T-helper 1 cell treated with Interleukin-12 subunit alpha and Interleukin-12 subunit beta and Interleukin-4 antibody, amounts not matched to agents 30 ng/mL and 1 ng/mL, for 36 hours (primary cell): ENCODE measurements around the gene SLC38A1. TPM values are rescaled to one million over a fixed set of nuclear protein-coding genes. Genes with fewer than 3 reads are reported as not detected.

Experiments used
- intact Hi-C: fragments of 100-400 bp; cut with micrococcal nuclease; formaldehyde crosslinking; loops from one replicate; pipeline ENCODE4 v1.15.1; 2024
- total RNA-seq: library from RNA; stranded (reverse); gene quantifications from 2 replicates; pipeline ENCODE4 v1.2.3, GENCODE V29; 2022

The SLC38A1 gene
- total RNA-seq, 1 donor from 2014 or later, result 173 TPM

DNA sequence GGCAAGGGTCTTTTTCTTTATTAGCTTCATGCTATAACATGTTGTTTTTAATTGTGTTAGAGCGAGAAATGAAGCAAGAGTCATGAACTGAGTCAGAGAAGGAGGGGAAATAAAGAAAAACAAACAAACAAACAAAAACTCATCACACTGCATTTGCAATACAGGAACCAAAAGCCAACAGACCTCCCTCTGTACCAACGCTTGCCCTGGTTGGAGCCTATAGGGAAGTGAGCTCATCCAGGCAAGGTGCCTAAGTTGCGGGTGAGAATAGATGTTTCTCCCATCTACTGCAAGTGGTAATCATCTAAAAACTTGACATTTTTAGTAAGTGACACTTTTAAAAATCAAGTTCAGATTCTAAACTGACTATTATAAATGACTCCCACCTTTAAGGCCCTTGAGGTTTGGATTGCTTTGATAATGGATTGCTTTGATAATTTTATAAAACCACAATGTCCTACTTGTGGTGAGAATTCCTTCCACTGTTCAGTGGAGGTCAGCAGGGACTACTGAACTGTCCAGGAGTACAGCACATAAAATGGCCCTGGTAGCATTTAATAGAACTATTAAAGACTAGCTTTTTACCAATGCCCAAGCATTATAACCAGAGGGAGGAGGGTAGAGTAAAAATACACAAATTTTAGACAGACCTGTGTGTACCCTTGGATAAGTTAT lies 31.3 kb downstream of the SLC38A1 start:
- intact Hi-C loops, result loop anchor here (2.0 kb wide), 1 partner anchor 27 kb away; no protein-coding TSS in a partner anchor

DNA sequence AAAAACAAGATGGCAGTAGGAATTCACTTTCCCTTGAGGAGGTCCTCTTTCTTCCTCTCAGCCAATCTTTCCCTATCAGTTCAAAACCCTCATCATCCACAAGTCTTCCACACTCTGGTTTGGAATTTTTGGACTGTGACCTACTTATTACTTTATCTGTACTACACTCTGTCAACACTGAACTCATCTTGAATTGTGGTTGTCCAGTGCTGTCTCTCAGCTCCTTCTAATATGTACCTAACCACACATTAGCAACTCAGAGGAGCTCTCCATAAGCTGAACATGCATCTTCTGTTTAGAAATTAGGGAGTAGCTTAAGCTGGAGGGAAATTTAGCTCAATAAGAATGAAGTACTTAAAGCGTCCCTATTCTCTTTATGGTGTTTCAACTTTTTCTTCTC lies 34.8 kb downstream of the SLC38A1 start:
- intact Hi-C loops, result no loop called here

DNA sequence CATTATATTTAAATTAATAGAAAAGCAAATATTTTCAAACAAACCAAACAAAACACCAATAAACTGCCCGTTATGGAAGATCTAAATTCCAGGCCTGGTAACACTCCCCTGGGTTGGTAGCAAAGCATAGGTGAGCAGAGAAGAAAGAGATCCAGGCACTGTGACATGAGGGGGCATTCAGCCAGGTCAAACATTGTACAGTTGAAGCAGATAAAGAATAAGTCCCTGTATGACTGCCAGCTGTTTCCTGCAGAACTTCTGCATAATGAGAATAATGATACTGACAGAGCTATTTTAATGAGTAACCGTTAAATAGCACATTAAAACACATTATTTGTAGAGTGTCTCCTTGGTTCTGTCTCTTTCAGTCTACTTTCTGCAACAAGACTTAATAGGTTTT lies 35.4 kb downstream of the SLC38A1 start:
- intact Hi-C loops, result no loop called here

DNA sequence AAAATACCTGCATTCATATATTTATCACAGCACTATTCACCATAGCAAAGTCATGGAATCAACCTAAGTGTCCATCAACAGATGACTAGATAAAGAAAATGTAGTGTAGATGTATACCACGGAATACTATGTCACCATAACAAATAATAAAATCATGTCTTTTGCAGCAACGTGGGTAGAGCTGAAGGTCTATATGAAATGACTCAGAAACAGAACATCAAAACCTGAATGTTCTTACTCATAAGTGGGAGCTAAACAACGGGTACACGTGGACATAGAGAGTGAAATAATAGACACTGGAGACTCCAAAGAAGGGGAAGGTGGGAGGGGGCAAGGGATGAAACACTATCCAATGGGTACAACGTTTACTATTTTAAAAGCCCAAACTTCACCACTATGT lies 37.9 kb downstream of the SLC38A1 start:
- intact Hi-C loops, result loop anchor here (1.0 kb wide), 1 partner anchor 9 kb away; no protein-coding TSS in a partner anchor

DNA sequence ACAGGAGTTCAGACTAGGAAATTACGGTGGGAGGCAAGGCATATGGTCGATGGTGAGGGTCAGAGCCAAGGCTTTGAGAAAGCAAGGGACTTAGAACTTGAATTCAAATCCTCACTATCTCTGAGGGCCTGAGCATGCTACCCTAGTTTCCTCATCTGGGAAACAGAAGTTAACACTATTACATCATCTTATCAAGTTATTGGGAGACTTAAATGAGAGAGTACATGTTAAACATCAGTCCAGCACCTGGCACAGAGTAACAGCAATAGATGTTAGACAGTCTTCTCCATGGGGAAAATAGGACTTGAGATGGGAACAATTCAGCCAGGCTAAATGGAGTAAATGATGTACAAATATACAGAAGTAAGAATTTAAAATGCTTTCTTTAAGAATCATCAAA lies 38.5 kb downstream of the SLC38A1 start:
- intact Hi-C loops, result no loop called here

DNA sequence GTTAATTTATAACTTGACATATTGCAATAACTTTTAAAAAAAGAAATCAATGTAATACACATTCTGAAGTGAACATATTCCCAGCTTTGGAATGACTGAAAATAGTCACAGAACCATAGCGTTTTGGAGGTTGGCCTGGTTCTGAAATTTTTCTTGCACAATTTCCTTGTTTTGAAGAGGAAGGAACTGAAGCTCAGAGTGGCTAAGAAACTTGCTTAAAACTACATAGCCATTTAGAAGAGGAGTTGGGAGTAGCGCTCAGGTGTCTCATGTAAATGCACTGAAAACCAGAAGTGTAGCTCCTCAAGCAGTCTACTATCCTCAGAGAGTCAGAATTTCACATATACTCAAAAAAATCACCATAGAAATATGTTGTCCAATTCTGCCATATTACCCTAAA lies 41.2 kb downstream of the SLC38A1 start:
- intact Hi-C loops, result no loop called here

DNA sequence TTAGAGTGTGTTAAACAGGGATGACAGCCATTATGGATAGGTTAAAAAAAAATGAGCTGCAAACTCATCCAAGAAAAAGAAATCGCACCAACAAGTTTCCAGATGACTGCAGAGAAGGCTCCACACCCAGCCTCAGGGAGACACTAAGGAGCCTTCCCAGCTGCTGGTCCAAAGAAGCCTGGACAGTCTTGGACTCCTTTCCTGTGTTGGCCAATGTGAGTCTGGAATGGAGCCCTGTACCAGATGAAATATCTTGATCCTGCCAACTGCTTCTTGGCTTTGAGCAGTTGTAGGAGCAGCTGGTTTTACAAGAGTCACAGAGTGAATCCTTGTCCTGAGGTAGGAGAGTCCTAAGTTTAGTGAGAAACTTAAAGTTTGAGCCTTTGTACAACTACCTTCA lies 44.5 kb downstream of the SLC38A1 start:
- intact Hi-C loops, result no loop called here

DNA sequence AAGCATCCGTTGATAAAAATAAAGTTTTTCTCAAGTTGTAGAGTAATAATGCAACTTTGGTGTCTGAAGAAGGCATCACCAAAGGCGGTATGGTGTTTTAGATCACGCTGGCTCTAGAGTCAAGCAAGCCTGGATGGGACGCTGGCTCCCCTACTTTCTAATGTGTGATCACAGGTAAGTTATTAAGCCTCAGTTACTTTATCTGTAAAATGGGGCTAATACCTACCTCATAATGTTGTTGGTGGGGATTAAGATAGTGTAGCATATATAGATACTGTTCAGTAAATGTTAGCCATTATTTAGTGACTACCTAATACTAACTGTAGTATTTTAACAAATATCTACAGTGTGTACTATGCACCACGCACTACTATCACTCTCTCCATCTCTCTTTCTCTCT lies 45.8 kb downstream of the SLC38A1 start:
- intact Hi-C loops, result no loop called here

DNA sequence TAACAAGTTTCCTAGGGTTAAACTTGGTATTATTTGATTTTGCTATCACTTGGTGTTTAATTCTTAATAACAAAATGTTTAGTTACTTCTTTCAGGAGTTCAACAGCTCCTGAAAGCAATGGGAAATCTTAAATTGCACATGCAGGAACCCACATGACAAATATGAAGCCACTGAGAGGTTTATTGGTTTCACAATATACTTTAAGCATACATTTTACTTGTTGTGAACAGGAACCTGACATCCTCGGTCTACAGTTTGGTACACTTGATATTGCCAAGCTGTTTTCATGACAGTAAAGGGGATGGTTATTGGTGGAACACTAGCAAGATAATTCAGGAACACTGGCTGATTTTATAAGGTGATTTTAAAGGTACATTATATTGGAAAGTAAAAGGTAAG lies 46.2 kb downstream of the SLC38A1 start:
- intact Hi-C loops, result loop anchor here (1.0 kb wide), 2 partner anchors 8 to 9 kb away; no protein-coding TSS in a partner anchor

DNA sequence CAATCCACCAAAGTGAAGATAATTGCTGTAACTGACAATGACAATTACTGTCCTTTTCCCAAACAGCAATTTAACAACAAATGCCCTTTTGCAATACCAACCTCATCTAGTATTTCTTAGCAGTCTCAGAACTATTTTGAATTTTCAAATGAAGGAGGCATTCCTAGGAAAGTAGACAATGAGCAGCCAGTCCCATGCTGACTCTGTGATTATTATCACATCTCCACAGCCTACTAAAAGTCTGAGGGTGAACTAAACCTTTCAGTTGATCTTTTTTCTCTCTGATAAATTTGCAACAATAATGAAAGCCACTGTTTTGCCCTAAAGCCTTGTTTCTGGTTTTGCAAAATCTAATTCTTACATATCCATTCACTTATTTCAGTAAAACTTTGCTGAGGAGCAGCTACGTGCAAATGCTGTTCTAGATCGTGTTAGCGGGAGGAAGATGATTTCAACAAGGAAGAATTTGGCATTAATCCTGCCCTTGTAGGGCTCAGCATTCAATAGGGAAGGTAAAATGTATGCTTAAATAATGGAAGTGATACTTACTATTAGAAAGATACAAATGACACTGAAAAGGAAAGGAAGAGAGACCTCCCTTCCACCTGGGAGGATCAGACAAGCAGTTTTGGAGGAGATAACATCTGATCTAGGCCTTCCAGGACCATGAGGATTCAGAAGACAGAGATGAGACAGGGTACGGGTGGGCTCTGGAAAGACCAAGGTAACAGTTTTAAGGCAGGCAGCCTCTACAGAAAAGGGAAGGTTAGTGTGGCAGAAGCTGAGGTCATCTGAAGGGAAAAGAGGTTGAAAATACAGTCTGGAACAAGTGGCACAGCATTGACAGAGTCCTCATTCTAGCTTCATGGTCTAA lies 47.4 kb downstream of the SLC38A1 start:
- intact Hi-C loops, result loop anchor here (1.0 kb wide), 2 partner anchors 7 to 10 kb away; no protein-coding TSS in a partner anchor

DNA sequence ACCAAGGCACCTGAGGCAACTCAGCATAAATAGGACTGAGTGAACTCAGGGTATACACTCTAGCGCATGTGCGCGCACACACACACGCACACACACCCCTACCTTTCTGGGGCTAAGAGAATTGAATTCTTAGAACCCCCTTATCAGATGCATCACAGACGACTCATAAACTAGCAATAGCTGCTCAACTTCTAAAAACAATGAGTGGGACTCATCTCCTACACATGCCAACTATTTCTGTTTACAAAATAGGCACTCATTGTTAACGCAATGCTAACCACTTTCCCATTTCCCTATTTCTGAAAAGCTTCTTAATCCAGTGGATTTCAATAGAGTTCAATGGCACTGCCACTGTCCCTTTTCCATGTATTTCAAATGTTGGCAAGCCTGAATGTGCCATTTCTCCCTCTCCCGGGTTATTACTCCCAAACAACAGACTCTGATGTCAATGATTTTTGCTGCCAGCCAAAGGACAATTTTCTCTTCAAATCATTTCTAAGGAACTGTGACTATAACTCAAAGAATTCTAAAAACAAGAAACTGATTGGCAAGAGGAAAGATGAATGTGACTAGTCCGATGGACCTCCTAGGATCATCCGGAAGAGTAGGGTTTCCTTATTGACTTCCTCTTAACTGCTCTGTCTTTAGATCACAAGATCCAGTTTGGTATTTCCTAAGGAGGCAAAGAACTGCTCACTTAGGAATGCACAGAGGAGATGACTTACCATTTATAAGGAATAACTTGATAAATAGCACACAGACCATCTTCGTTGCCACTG lies 48.8 kb downstream of the SLC38A1 start:
- intact Hi-C loops, result loop anchor here (1.0 to 10.0 kb wide), 11 partner anchors 10 to 1667 kb away; partner anchors contain the start of genes NELL2 and RPAP3

DNA sequence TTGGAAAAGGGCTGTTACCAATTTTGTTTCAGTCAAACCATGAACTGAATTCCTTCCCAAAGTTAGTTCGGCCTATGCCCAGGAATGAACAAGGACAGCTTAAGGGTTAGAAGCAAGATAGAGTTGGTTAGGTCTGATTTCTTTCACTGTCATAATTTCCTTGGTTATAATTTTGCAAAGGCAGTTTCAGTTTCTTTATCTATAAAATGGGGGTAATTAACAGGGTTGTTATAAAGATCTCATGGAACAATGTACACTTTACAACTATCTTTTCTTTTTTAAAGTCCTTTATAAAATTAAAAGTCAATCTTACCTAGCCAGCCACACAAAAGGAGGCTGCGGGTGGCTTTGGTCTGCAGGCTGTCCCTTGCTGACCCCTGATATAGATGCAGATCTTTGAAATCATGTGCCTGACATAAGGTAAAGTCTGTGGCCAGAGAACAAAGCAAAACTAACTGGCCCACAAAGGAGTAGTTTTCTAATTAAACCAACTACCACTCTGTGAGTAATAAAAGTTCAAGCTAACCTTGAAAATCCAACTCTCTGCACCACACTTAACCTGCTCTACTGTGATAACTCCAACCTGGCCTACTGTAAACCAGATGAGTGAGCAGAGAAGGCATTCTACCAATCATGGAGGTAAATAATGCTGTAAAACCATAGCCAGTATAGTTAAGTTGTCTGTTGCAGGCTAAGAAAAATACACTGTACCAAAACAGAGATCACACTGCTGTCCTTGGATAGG lies 49.5 kb downstream of the SLC38A1 start:
- intact Hi-C loops, result loop anchor here (1.0 to 10.0 kb wide), 11 partner anchors 9 to 1668 kb away; partner anchors contain the start of genes NELL2 and RPAP3

DNA sequence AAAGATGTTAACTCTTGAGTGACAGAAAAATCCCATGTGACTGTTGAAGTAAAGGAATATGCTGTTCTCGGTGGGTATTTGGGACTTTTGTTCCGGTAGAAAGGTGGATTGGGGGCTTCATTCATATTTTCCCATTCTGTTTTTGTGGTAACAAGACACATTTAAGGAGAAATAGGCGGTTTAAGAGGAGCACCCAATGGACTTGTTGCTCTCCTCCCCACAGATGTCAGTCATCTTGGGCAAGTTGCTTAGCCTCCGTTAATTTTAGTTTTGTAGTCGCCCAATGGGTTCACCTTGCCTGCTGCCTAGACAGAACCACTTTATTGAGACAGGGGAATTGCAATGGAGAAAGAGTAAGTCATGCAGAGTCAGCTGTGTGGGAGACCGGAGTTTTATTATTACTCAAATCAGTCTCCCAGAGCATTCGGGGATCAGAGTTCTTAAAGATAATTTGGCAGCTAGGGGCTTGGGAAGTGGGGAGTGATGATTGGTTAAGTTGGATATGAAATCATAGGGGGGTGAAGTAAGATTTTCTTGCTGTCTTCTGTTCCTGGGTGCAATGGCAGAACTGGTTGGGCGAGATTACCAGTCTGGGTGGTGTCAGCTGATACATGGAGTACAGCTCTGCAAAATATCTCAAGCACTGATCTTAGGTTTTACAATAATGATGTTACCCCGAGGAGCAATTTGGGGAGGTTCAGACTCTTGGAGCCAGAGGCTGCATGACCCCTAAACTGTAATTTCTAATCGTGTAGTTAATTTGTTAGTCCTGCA lies 50.3 kb downstream of the SLC38A1 start:
- intact Hi-C loops, result loop anchor here (1.0 to 10.0 kb wide), 12 partner anchors 8 to 1669 kb away; partner anchors contain the start of genes NELL2 and RPAP3

DNA sequence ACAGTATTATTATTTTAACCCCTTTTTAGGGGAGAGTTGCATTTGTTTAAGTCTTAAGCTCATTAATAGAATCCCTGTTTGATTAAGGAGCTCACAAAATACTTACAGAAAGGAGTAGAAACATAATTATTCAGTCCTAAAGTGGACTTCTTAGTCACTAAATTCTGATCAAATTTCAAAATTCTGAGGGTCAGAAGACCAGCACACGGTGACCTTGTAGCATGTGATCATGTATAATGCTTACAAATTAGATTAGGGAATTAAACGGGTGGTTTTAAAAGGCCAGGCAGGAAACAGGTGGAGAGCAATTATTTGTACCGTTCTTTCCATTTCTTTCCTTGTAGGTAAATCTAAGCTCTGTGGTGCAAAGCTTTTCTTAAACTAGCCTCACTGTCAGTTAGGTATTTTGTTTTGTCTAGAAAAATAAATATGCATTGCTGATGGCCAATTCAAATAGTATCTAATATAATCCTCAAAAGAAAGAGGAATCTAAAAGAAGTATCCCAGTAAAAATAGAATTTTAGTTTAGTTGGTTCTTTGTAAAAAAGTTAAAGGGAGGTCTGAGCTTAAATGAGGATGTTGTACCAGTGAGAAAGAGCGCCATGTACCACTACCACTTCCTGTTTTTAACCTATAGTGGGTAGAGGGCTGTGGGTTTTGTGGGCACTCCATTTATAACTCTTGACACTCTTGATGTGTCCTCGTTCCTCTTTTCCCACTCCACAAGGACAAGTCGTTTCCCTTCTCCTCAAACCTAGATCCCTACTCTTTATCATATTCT lies 51.1 kb downstream of the SLC38A1 start:
- intact Hi-C loops, result loop anchor here (1.0 to 10.0 kb wide), 10 partner anchors 305 to 1670 kb away; partner anchors contain the start of genes NELL2 and RPAP3

DNA sequence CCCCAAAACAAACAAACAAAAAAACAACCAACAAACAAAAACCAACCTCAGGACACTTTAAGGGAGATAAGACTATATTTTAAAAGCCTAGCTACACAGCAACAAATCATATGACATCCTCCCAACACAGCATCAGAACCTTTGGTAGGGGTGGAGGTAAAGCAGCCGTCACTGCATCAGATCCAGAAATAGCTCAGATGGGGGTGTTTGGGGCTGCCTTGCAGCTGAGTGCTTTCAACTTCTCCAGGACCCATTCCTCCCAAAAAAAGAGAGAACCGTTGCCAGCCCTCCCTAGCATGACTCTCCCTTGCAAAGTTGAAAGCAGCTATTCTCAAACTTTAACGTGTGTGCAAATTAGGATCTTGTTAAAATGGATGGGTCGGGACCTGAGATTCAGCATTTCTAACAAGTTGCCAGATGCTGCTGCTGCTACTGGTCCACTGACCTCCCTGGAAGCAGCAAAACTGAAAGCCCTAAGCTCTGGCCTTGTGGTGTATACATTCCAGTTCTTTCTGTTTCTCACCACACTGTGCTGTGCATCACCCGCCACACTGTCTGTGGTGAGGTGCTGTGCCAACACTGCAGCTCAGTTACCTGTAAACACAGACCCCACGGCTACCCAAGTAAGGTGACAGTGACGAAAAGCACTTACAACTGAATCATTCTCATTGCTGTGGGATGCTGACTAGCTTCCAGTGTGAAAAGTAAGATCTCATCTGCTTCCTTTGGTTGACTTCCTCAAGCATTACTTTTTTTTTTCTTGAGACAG lies 54.0 kb downstream of the SLC38A1 start:
- intact Hi-C loops, result loop anchor here (1.0 to 10.0 kb wide), 15 partner anchors 7 to 1672 kb away; partner anchors contain the start of genes NELL2 and RPAP3

DNA sequence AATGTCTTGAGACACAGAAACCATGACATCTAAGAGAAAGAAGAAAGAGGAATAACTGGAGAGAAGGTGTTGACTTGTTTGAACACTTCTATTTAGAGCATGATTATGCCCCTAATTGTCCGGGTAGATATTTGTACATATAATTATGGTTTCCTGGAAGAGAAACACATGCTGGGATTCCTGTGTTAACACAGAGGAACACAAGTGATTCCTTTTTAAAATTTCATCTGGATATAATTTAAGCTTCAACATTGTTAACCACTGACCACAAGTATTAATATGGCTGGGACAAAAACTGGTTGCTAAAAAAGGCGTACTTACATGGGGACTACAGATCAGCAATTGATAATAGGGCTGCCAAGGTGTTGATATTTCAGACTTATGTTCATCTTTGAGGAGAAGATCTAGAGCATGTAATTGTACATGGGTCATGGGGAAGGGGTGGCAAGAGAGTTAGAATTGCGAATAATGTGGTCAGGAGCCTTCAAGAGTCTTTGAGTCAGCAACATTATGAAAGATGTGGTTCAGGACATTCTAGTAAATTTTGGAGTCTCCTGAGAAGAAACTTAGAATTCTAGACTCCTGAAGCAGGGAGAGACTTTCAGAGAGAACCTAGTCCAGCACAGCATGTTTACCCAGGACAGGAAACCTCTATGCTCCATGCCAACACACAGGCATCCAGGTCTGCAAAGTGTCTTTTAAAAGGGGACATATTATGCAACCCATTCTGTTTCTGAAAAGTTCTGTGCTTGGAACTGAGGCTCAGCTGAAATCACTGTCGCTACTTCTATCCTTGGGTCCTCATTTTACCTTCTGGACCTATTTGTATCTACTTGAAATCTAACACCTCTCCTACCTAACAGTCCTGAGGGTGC lies 56.5 kb downstream of the SLC38A1 start:
- intact Hi-C loops, result loop anchor here (5.0 to 10.0 kb wide), 3 partner anchors 545 to 1368 kb away; partner anchors contain the start of gene NELL2
